Measurements from ENCODE around the gene CMSS1. TPM values are rescaled to one million over a fixed set of nuclear protein-coding genes. Genes with fewer than 3 reads are reported as not detected.

Gene CMSS1
- total and polyA plus RNA-seq, 8 donors, result 2.7 to 33.3 (median 22.1) TPM

DNA sequence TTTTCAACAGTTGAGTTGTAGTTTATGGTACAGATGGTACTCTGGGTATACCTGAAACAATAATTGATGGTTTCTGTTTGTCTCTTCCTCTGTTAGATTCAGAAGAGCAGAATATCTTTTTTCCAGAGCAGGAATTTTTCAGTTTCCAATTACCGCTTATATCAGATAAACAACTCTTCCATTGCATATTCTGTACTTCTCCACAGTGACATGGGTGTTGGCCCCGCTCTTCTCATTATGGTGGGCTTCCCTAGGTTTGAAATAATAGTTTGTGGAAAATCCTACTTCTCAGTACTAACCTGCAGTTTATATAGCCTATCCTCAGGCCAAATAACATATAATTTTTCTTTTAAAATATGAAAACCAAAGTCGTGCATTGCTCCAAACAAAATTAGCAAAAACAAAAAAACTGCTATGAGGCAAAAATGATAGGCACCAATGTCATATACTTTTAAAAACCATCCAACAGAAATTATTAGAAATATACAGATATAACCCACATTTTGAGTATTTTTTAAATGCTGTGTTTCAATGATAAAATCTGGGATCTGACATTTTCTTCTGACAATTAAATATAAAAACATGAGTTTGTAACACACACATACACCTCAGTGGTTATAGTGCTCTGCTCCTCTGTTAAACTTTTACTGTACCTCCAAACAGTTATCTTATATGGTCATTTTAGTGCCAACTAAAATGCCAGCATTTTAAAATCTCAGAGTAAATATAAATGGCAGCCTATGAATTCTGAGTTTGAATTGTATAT is 56.8 kb downstream of the CMSS1 start:
- intact Hi-C loops (cut with DNase I; ENCODE audit: low total_unique reads), result no loop called here
- peak overlapping the region in 4 of 5 donors; percentile 89 to 96 (median 92) for H3K27ac ChIP-seq
- 64 to 70% (median 67%) methylated on average over 3 of the region's 3 CpGs for WGBS, 5 donors
- no peaks in the 10 kb centered on the region for H3K27me3 ChIP-seq
- no peak for TF ChIP-seq POLR2A (IDR thresholded peaks at IDR 0.05)
- no peak for TF ChIP-seq EP300 (IDR thresholded peaks at IDR 0.05)
- TF ChIP-seq, protein P1, sequence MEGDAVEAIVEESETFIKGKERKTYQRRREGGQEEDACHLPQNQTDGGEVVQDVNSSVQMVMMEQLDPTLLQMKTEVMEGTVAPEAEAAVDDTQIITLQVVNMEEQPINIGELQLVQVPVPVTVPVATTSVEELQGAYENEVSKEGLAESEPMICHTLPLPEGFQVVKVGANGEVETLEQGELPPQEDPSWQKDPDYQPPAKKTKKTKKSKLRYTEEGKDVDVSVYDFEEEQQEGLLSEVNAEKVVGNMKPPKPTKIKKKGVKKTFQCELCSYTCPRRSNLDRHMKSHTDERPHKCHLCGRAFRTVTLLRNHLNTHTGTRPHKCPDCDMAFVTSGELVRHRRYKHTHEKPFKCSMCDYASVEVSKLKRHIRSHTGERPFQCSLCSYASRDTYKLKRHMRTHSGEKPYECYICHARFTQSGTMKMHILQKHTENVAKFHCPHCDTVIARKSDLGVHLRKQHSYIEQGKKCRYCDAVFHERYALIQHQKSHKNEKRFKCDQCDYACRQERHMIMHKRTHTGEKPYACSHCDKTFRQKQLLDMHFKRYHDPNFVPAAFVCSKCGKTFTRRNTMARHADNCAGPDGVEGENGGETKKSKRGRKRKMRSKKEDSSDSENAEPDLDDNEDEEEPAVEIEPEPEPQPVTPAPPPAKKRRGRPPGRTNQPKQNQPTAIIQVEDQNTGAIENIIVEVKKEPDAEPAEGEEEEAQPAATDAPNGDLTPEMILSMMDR (IDR thresholded peaks at IDR 0.05), result no peak
- TF ChIP-seq POLR2AphosphoS5 (IDR thresholded peaks at IDR 0.05), result no peak
- no peaks in the 10 kb centered on the region for H3K9me3 ChIP-seq
- H3K4me3 ChIP-seq, result peak overlapping the region; percentile 55 to 77 (median 65)
- H3K36me3 ChIP-seq, result no peaks in the 10 kb centered on the region
- H3K4me1 ChIP-seq, result peaks cover 15 to 70% (median 49%) of the 10 kb centered on the region in 4 donors
- no peak for DNase-seq

- no peaks in the 10 kb centered on the region for H3K27me3 ChIP-seq
- peak overlapping the region; percentile 89 to 96 (median 92) for H3K27ac ChIP-seq
- peaks cover 11 to 59% (median 41%) of the 10 kb centered on the region in 4 donors for H3K4me1 ChIP-seq
- TF ChIP-seq POLR2AphosphoS5 (IDR thresholded peaks at IDR 0.05), result no peak
- TF ChIP-seq, protein P1 (IDR thresholded peaks at IDR 0.05), result no peak
- no peak for TF ChIP-seq EP300 (IDR thresholded peaks at IDR 0.05)
- no peak for TF ChIP-seq POLR2A (IDR thresholded peaks at IDR 0.05)
- DNase-seq, result peak in 1 of 2 donors; percentile 79
- peak overlapping the region; percentile 55 to 77 (median 65) for H3K4me3 ChIP-seq
- no peaks in the 10 kb centered on the region for H3K9me3 ChIP-seq
- H3K36me3 ChIP-seq, result no peaks in the 10 kb centered on the region
- intact Hi-C loops (cut with DNase I; ENCODE audit: low total_unique reads), result no loop called here
- 1 to 6% (median 2%) methylated on average over 6 of the region's 6 CpGs for WGBS, 5 donors
Observed at GRCh38 chr3:99875581-99875928, 57.9 kb downstream of the CMSS1 start.

DNA sequence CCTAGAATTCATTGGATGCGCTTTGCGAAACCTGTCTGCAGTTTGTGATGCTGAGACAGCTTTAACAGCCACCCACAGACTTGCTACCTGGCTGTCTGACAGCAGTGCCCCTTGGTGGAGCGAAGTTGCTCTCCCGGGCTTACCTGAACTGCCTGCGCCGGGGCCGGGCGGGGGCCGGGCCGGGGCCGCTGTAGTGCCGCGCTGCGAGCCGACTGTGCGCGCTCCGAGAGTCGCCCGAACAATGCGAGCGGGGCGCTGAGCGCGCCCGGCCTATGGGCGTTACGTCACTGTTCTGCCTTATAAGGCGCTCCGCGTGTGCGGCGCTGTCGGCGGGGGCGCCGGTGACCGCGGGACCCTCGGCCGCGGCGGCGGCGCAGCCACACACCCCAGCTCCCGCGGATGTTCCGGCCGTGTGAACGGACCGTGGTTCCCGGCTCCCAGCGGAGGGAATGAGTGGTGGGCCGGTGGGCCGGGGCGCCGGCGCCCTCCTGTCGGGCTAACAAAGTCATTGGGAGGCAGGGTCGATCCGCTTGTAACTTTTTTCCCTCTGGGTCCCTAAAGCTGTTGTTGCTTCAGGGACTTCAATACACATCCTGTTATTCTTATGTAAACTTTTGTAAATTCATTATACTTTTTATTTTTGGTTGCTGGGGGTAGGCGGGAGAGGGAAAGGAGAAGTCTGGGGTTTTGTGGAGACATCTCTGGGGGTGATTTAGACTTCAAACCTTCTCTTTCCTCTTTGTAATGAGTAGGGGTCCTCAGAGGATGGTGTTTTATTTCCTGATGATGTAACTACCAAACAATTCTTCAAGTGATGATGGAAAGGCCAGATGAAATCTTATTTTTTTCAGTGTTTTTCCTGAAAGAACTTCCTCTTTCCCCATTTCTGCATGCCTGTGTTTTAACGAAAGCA is 58.5 kb downstream of the CMSS1 start:
- no peaks in the 10 kb centered on the region for H3K36me3 ChIP-seq
- no peaks in the 10 kb centered on the region for H3K9me3 ChIP-seq
- WGBS, 5 donors, result 2 to 8% (median 3%) methylated on average over 19 to 63 of the region's 63 CpGs
- H3K4me3 ChIP-seq, result peak overlapping the region; percentile 55 to 77 (median 65)
- H3K4me1 ChIP-seq, result peaks cover 7 to 58% (median 37%) of the 10 kb centered on the region in 4 donors
- intact Hi-C loops (cut with DNase I; ENCODE audit: low total_unique reads), result no loop called here
- DNase-seq, result peak; percentile 84 to 96
- no peaks in the 10 kb centered on the region for H3K27me3 ChIP-seq
- TF ChIP-seq POLR2AphosphoS5 (IDR thresholded peaks at IDR 0.05), result peak; percentile 93 to 96 (median 94)
- TF ChIP-seq EP300 (IDR thresholded peaks at IDR 0.05), result no peak
- TF ChIP-seq, protein P1 (IDR thresholded peaks at IDR 0.05), result no peak
- TF ChIP-seq POLR2A (IDR thresholded peaks at IDR 0.05), result peak in 1 of 4 donors; percentile 35
- H3K27ac ChIP-seq, result peak overlapping the region; percentile 89 to 96 (median 92)

DNA sequence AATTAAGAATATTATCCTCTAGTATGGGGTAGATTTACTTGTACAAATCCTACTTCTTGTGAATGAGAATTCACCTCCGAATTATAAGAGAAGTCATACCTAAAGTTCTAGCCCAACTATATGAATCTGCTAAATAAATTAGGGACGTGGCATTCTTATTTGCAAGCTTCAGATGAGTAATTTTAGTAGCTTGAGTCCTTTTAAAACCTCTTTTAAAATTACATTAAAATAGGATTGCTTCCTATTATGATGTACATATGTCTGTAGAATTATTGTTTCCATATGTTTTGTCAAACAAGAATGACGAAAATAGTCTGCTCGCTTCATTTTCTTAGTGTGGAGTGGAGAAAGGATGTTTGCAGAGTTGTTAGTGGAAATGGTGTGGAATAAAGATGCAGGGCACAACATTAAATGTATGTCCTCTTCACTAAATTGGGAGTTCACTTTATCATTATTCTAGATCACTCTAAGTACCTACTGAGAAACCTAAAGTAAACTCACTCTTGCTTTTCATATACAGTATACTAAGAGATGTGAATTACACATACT is 59.4 kb downstream of the CMSS1 start:
- H3K27ac ChIP-seq, result peak overlapping the region in 4 of 5 donors; percentile 89 to 96 (median 92)
- H3K9me3 ChIP-seq, result no peaks in the 10 kb centered on the region
- intact Hi-C loops (cut with DNase I; ENCODE audit: low total_unique reads), result no loop called here
- H3K36me3 ChIP-seq, result no peaks in the 10 kb centered on the region
- no peaks in the 10 kb centered on the region for H3K27me3 ChIP-seq
- peak overlapping the region in 1 of 4 donors; percentile 55 for H3K4me3 ChIP-seq
- TF ChIP-seq EP300 (IDR thresholded peaks at IDR 0.05), result no peak
- no peak for TF ChIP-seq POLR2A (IDR thresholded peaks at IDR 0.05)
- TF ChIP-seq POLR2AphosphoS5 (IDR thresholded peaks at IDR 0.05), result no peak
- TF ChIP-seq, protein P1 (IDR thresholded peaks at IDR 0.05), result no peak
- H3K4me1 ChIP-seq, result peaks cover 4 to 56% (median 29%) of the 10 kb centered on the region in 4 donors
- 79 to 88% (median 83%) methylated on average over 4 of the region's 4 CpGs for WGBS, 5 donors
- DNase-seq, result no peak
